ENCODE results near the gene ZFPM1. TPM values are rescaled to one million over a fixed set of nuclear protein-coding genes. Genes with fewer than 3 reads are reported as not detected.
"Not testable (repeated sequence)": the region's sequence is repeated elsewhere in the genome, so short reads cannot be mapped to it uniquely, and the experiment has no call there.

ZFPM1 gene
- total RNA-seq, 4 donors from 2014 or later = 0.40 to 1.4 (median 0.59) TPM

DNA sequence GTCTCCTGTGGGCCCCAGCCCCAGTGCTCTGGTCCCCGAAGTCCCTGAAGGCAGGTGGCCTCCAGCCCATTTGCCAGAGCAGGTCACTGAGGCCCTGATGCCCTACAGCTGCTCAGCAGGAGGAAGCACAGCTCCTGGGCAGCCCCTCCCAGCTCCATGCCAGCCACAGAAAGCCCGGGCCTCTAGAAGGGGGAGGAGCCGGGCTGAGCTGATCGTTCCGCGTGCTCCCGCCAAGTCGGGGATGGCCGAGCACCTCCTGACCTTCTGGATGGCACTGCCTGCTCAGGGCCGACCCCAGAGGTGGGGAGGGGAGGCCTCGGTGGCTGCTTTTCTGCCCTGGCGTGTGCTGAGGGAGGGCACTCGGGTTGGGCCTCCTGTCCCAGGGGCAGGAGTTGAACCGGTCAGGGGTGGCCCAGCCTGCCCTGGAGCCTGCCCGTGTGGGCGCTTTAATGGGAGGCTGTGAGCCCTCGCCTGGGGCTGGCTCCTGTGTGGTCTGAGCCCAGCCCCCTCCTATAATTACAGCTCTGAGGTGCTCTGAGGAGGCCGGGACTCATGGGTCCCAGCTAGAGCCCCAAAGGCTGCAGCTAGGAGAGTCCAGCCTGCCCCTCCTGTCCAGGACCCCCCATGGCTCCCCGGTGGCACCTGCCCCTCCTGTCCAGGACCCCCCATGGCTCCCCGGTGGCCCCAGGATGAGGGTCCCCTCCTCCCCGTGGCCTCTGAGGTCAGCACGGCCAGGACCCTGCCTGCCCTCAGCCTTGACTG lies 29.7 kb downstream of the ZFPM1 start:
- no peak for TF ChIP-seq POLR2AphosphoS5 (IDR thresholded peaks at IDR 0.05)
- TF ChIP-seq EP300 (IDR thresholded peaks at IDR 0.05) = no peak
- TF ChIP-seq POLR2A (IDR thresholded peaks at IDR 0.05) = no peak
- TF ChIP-seq, protein P1, sequence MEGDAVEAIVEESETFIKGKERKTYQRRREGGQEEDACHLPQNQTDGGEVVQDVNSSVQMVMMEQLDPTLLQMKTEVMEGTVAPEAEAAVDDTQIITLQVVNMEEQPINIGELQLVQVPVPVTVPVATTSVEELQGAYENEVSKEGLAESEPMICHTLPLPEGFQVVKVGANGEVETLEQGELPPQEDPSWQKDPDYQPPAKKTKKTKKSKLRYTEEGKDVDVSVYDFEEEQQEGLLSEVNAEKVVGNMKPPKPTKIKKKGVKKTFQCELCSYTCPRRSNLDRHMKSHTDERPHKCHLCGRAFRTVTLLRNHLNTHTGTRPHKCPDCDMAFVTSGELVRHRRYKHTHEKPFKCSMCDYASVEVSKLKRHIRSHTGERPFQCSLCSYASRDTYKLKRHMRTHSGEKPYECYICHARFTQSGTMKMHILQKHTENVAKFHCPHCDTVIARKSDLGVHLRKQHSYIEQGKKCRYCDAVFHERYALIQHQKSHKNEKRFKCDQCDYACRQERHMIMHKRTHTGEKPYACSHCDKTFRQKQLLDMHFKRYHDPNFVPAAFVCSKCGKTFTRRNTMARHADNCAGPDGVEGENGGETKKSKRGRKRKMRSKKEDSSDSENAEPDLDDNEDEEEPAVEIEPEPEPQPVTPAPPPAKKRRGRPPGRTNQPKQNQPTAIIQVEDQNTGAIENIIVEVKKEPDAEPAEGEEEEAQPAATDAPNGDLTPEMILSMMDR (IDR thresholded peaks at IDR 0.05) = no peak
- Histone ChIP-seq H3K9me3 (no peaks in the 10 kb centered on the region), H3K4me1 (no peaks in the 10 kb centered on the region), H3K36me3 (no peaks in the 10 kb centered on the region), H3K27ac (no peak overlapping the region), H3K27me3 (peaks cover 60% of the 10 kb centered on the region), H3K4me3 (no peak overlapping the region)
- WGBS, 2 donors (ENCODE audit: low coverage in 1 of 2) = no CpG with 5 or more reads among the region's 22 CpGs
- no peak for ATAC-seq

- no peak for ATAC-seq
- Histone ChIP-seq H3K4me1 (no peaks in the 10 kb centered on the region), H3K4me3 (no peak overlapping the region), H3K27ac (no peak overlapping the region), H3K36me3 (no peaks in the 10 kb centered on the region), H3K9me3 (no peaks in the 10 kb centered on the region), H3K27me3 (peaks cover 60% of the 10 kb centered on the region)
- TF ChIP-seq EP300 (IDR thresholded peaks at IDR 0.05) (no peak), POLR2A (IDR thresholded peaks at IDR 0.05) (no peak)
- TF ChIP-seq, protein P1 (IDR thresholded peaks at IDR 0.05) = no peak
- 66% methylated on average over 6 of the region's 8 CpGs; no CpG with 5 or more reads in 1 of the 2 donors for WGBS, 2 donors (ENCODE audit: low coverage in 1 of 2)
These were observed 30.2 kb downstream of the ZFPM1 start for GRCh38 chr16:88483392-88483641.

DNA sequence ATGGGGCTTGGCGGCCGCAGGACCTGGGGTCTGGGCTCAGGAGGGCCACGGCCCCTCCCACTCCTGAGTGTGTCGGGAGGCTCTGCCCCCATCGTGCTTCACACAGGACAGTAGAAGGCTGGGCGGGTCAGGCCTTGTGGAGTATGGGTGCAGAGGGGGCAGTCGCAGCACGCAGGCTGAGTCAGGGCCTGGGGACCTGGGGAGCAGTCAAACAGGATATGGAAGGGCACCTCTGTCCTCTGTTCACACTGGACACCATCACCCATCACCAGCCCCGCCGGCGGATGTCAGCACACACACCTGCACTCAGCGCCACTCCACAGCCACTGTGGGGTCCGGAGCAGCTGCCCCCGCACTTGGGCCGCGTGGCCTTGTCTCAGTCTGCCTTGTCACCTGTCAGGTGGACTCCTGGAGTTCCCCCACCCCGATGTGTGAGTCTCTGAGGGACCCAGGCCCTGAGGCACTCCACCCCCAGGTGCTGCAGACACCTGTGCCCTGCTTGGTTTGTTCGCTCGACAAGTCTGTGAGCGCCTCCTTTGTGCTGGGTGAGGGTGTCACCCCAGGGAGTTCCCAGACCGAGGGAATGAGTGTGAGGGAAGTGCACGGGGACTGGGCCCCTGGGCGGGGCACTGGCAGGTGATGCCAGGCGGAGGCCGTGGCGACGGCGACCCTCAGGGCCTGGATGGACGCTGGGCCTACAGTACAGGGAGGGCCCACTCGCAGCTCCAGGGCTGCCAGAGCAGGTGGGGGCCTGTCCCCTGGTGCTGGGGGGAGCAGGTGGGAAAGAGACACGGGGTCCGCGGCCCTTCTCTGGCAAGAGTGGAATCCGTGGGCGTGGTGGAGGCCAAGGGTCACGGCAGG lies 31.7 kb downstream of the ZFPM1 start:
- Histone ChIP-seq H3K36me3 (no peaks in the 10 kb centered on the region), H3K4me3 (no peak overlapping the region), H3K4me1 (no peaks in the 10 kb centered on the region), H3K27ac (no peak overlapping the region), H3K27me3 (peaks cover 47% of the 10 kb centered on the region), H3K9me3 (no peaks in the 10 kb centered on the region)
- 88 to 100% methylated on average over 1 to 13 of the region's 36 CpGs for WGBS, 2 donors (ENCODE audit: low coverage in 1 of 2)
- TF ChIP-seq, protein P1 (IDR thresholded peaks at IDR 0.05) = no peak
- TF ChIP-seq POLR2AphosphoS5 (IDR thresholded peaks at IDR 0.05) (no peak), EP300 (IDR thresholded peaks at IDR 0.05) (no peak), POLR2A (IDR thresholded peaks at IDR 0.05) (no peak)
- ATAC-seq = no peak

DNA sequence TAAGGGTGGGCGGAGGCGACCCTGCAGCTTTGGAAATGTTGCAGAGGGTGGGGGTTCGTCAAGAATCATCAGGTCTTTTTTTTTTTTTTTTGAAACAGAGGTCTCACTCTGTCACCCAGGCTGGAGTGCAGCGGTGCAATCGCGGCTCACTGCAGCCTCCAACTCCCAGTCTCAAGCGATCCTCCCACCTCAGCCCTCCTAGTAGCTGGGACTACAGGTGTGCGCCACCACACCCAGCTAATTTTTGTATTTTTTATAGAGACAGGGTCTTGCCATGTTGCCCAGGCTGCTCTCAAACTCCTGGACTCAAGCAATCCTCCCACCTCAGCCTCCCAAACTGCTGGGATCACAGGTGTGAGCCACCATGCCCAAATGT lies 32.3 kb downstream of the ZFPM1 start:
- not testable (repeated sequence) for ATAC-seq, H3K27ac ChIP-seq, H3K4me3 ChIP-seq, H3K36me3 ChIP-seq, H3K4me1 ChIP-seq, H3K9me3 ChIP-seq
- peaks cover 41% of the 10 kb centered on the region for H3K27me3 ChIP-seq
- 88 to 93% methylated on average over 3 to 8 of the region's 8 CpGs for WGBS, 2 donors (ENCODE audit: low coverage in 1 of 2)

GRCh38 chr16:88486398-88487123 lies 33.5 kb downstream of the ZFPM1 start:
- no peaks in the 10 kb centered on the region for H3K36me3 ChIP-seq
- TF ChIP-seq POLR2A (IDR thresholded peaks at IDR 0.05) (no peak), POLR2AphosphoS5 (IDR thresholded peaks at IDR 0.05) (no peak), EP300 (IDR thresholded peaks at IDR 0.05) (no peak)
- TF ChIP-seq, protein P1 (IDR thresholded peaks at IDR 0.05) = no peak
- H3K27me3 ChIP-seq = peaks cover 29% of the 10 kb centered on the region
- no peak overlapping the region for H3K27ac ChIP-seq
- no peaks in the 10 kb centered on the region for H3K9me3 ChIP-seq
- H3K4me3 ChIP-seq = no peak overlapping the region
- 81% methylated on average over 3 of the region's 6 CpGs; no CpG with 5 or more reads in 1 of the 2 donors for WGBS, 2 donors (ENCODE audit: low coverage in 1 of 2)
- no peaks in the 10 kb centered on the region for H3K4me1 ChIP-seq
- no peak for ATAC-seq
